Tibial artery (tissue), 4 donors: ENCODE measurements around the gene FERMT2.

Experiments used
- DNase-seq, 2 donors: peaks; one replicate each; pipeline ENCODE4 v3.0.0-alpha.2; 2019
- H3K27ac ChIP-seq, 2 donors: fragments of 200-600 bp; sonication (generic) in 1 of 2; 1 replicate in 1 of 2; 2 replicates in 1 of 2; pipeline ENCODE4 v1.5.1; 2018 to 2019; ENCODE audit warnings: mild to moderate bottlenecking in 1 of 2
- H3K27me3 ChIP-seq, 2 donors: fragments of 200-600 bp; sonication (generic) in 1 of 2; one replicate each; pipeline versions ENCODE4 v1.5.1 to v1.6.0; 2016 to 2019
- H3K36me3 ChIP-seq, 3 donors: fragments of 200-600 bp; sonication (generic) in 2 of 3; one replicate each; pipeline ENCODE4 v1.5.1; 2016 to 2019; ENCODE audit warnings: mild to moderate bottlenecking in 2 of 3
- H3K4me1 ChIP-seq, 4 donors: fragments of 200-600 bp; sonication (generic) in 2 of 4; 1 replicate in 3 of 4; 2 replicates in 1 of 4; pipeline ENCODE4 v1.5.1; 2016 to 2019
- H3K4me3 ChIP-seq, 2 donors: fragments of 200-600 bp; sonication (generic) in 1 of 2; 1 replicate in 1 of 2; 2 replicates in 1 of 2; pipeline ENCODE4 v1.5.1; 2018 to 2019; ENCODE audit warnings: mild to moderate bottlenecking in 2 of 2
- H3K9me3 ChIP-seq, 3 donors: fragments of 200-600 bp; sonication (generic) in 1 of 3; one replicate each; pipeline ENCODE4 v1.5.1; 2016 to 2019
- CTCF ChIP-seq, 2 experiments: fragments of 200-600 bp in 1 of 2; fragments of 450-650 bp in 1 of 2; IDR thresholded peaks; one replicate each; pipeline ENCODE4 v1.5.1; 2017 to 2019; ENCODE audit warnings: antibody characterized with exemption in 2 of 2, mild to moderate bottlenecking in 1 of 2, moderate library complexity in 1 of 2
- intact Hi-C: fragments of 100-400 bp; cut with DNase I; formaldehyde crosslinking; loops from one replicate; pipeline ENCODE4 v1.15.0; 2023; ENCODE audit warnings: low total_unique reads

Gene FERMT2

GRCh38 chr14:52960627-52961026 lies 9.8 kb upstream of the FERMT2 start:
- Histone ChIP-seq H3K9me3 (no peaks in the 10 kb centered on the region), H3K27ac (peak overlapping the region; percentile 30 to 51), H3K36me3 (no peaks in the 10 kb centered on the region), H3K4me3 (no peak overlapping the region), H3K4me1 (peaks cover 0 to 10% (median 3%) of the 10 kb centered on the region in 4 donors), H3K27me3 (no peaks in the 10 kb centered on the region)
- intact Hi-C loops = loop anchor here (1.0 to 5.0 kb wide), 2 partner anchors 92 to 137 kb away; no protein-coding TSS in a partner anchor
- no peak for DNase-seq
- TF ChIP-seq CTCF (IDR thresholded peaks at IDR 0.05) = no peak

- Histone ChIP-seq H3K9me3 (no peaks in the 10 kb centered on the region), H3K27ac (peak overlapping the region; percentile 98 to 99), H3K27me3 (no peaks in the 10 kb centered on the region), H3K4me1 (peaks cover 0 to 35% (median 11%) of the 10 kb centered on the region in 4 donors), H3K4me3 (peak overlapping the region; percentile 36 to 46), H3K36me3 (no peaks in the 10 kb centered on the region)
- no peak for DNase-seq
- intact Hi-C loops = no loop called here
- TF ChIP-seq CTCF (IDR thresholded peaks at IDR 0.05) = peak in 1 of 2 experiments; percentile 40
These were observed 3.7 kb upstream of the FERMT2 start for GRCh38 chr14:52954346-52955214.

GRCh38 chr14:52951681-52952554 lies 1.1 kb upstream of the FERMT2 start:
- peak; percentile 48 to 76 for DNase-seq
- intact Hi-C loops = no loop called here
- peaks cover 0 to 60% (median 14%) of the 10 kb centered on the region in 4 donors for H3K4me1 ChIP-seq
- peak; percentile 40 to 47 for TF ChIP-seq CTCF (IDR thresholded peaks at IDR 0.05)
- H3K27me3 ChIP-seq = no peaks in the 10 kb centered on the region
- no peaks in the 10 kb centered on the region for H3K36me3 ChIP-seq
- peak overlapping the region; percentile 98 to 99 for H3K27ac ChIP-seq
- H3K9me3 ChIP-seq = no peaks in the 10 kb centered on the region
- H3K4me3 ChIP-seq = peak overlapping the region; percentile 85 to 90

GRCh38 chr14:52950410-52950897 lies 396 bp downstream of the FERMT2 start:
- Histone ChIP-seq H3K27me3 (no peaks in the 10 kb centered on the region), H3K4me1 (peaks cover 0 to 73% (median 21%) of the 10 kb centered on the region in 4 donors), H3K9me3 (no peaks in the 10 kb centered on the region), H3K36me3 (no peaks in the 10 kb centered on the region), H3K4me3 (peak overlapping the region; percentile 85 to 90), H3K27ac (peak overlapping the region; percentile 98 to 99)
- DNase-seq = peak; percentile 66 to 80
- TF ChIP-seq CTCF (IDR thresholded peaks at IDR 0.05) = no peak
- intact Hi-C loops = no loop called here

GRCh38 chr14:52949711-52950409 lies 990 bp downstream of the FERMT2 start:
- H3K4me1 ChIP-seq = peaks cover 0 to 73% (median 22%) of the 10 kb centered on the region in 4 donors
- H3K27me3 ChIP-seq = no peaks in the 10 kb centered on the region
- H3K4me3 ChIP-seq = peak overlapping the region; percentile 85 to 90
- H3K9me3 ChIP-seq = no peaks in the 10 kb centered on the region
- peak; percentile 45 to 67 for DNase-seq
- H3K27ac ChIP-seq = peak overlapping the region; percentile 98 to 99
- H3K36me3 ChIP-seq = no peaks in the 10 kb centered on the region
- TF ChIP-seq CTCF (IDR thresholded peaks at IDR 0.05) = peak in 1 of 2 experiments; percentile 14
- intact Hi-C loops = loop anchor here (5.0 to 10.0 kb wide), 2 partner anchors 43 to 65 kb away; no protein-coding TSS in a partner anchor
